Bronchial epithelial cell (primary cell): ENCODE measurements around the gene OPTN. TPM values are rescaled to one million over a fixed set of nuclear protein-coding genes. Genes with fewer than 3 reads are reported as not detected.
A peak's percentile ranks its signal among the peaks of the same experiment; 100 is the strongest.

Experiments used
- DNase-seq: peaks from one replicate; pipeline ENCODE4 v3.0.0-alpha.2; 2010; ENCODE audit warnings: low read depth
- FAIRE-seq: peaks from 2 replicates; lab custom pipeline; 2011; peaks lifted over from hg19 to GRCh38; lab: Jason Lieb, UNC
- H3K27me3 ChIP-seq: 2 replicates; pipeline ENCODE4 v1.5.1; 2011; ENCODE audit warnings: low read length; ENCODE audit not compliant: control insufficient read depth, insufficient read depth
- H3K36me3 ChIP-seq: 2 replicates; pipeline ENCODE4 v1.5.1; 2011; ENCODE audit warnings: low read length; ENCODE audit not compliant: control insufficient read depth, insufficient read depth
- H3K4me3 ChIP-seq: 2 replicates; pipeline ENCODE4 v1.5.1; 2011; ENCODE audit warnings: mild to moderate bottlenecking, low read depth, low read length, control low read depth
- CTCF ChIP-seq: IDR thresholded peaks from 2 replicates; pipeline ENCODE4 v1.5.1; 2011; ENCODE audit warnings: mild to moderate bottlenecking, moderate library complexity, low read length, control low read depth, inconsistent platforms; ENCODE audit not compliant: insufficient read depth, severe bottlenecking
- total RNA-seq: library from RNA; depleted of rRNA; stranded (reverse); fragments of >200 nt; gene quantifications from 2 replicates; pipeline ENCODE4 v1.2.1, GENCODE V29; 2014

OPTN gene
- total RNA-seq, 1 donor from 2014 or later, result 57.1 TPM

- no peak for DNase-seq
- FAIRE-seq, result peak; percentile 83
- Histone ChIP-seq H3K36me3 (peaks cover 26% of the 10 kb centered on the region), H3K27me3 (no peaks in the 10 kb centered on the region), H3K4me3 (no peak overlapping the region)
- no peak for TF ChIP-seq CTCF
Observed at GRCh38 chr10:13136651-13137050, 36.7 kb downstream of the OPTN start.

GRCh38 chr10:13139150-13139549, 39.2 kb downstream of the OPTN start:
- FAIRE-seq, result no peak
- no peak for TF ChIP-seq CTCF
- no peak for DNase-seq

GRCh38 chr10:13139676-13140075, 39.7 kb downstream of the OPTN start:
- DNase-seq (no peak), FAIRE-seq (no peak)
- TF ChIP-seq CTCF, result no peak
- H3K27me3 ChIP-seq, result no peaks in the 10 kb centered on the region
- H3K4me3 ChIP-seq, result no peak overlapping the region
- H3K36me3 ChIP-seq, result peaks cover 19% of the 10 kb centered on the region

More at GRCh38 chr10:13139150-13139549, 39.2 kb downstream of the OPTN start:
- H3K36me3 ChIP-seq, result peaks cover 19% of the 10 kb centered on the region
- no peaks in the 10 kb centered on the region for H3K27me3 ChIP-seq
- H3K4me3 ChIP-seq, result no peak overlapping the region

GRCh38 chr10:13140627-13141190, 40.7 kb downstream of the OPTN start:
- TF ChIP-seq CTCF, result no peak
- Histone ChIP-seq H3K4me3 (no peak overlapping the region), H3K27me3 (no peaks in the 10 kb centered on the region), H3K36me3 (peaks cover 14% of the 10 kb centered on the region)
- no peak for FAIRE-seq
- no peak for DNase-seq

GRCh38 chr10:13143766-13144165, 43.8 kb downstream of the OPTN start:
- no peaks in the 10 kb centered on the region for H3K27me3 ChIP-seq
- H3K4me3 ChIP-seq, result no peak overlapping the region
- TF ChIP-seq CTCF, result no peak
- DNase-seq, result no peak
- FAIRE-seq, result no peak
- H3K36me3 ChIP-seq, result peaks cover 9% of the 10 kb centered on the region

GRCh38 chr10:13144814-13145213, 44.9 kb downstream of the OPTN start:
- Histone ChIP-seq H3K4me3 (no peak overlapping the region), H3K36me3 (peaks cover 9% of the 10 kb centered on the region), H3K27me3 (no peaks in the 10 kb centered on the region)
- DNase-seq (no peak), FAIRE-seq (no peak)
- TF ChIP-seq CTCF, result no peak
